ENCODE data around the gene GAGE12H.
"Not testable (repeated sequence)": the region's sequence is repeated elsewhere in the genome, so short reads cannot be mapped to it uniquely, and the experiment has no call there.

Gene GAGE12H

GRCh38 chrX:49579649-49580048 is at the start of gene GAGE12H:
TSS of gene GAGE12H (plus strand) at chrX:49579949. CDS start at chrX:49581104, 1,155 bp downstream.
- not testable (repeated sequence) for DNase-seq

- not testable (repeated sequence) for DNase-seq
Observed at GRCh38 chrX:49531877-49532276, 47.9 kb upstream of the GAGE12H start, which contains the start of gene GAGE12C. TSS of gene GAGE12C (plus strand) at chrX:49532177. CDS start at chrX:49533332, 1,155 bp downstream.

DNA sequence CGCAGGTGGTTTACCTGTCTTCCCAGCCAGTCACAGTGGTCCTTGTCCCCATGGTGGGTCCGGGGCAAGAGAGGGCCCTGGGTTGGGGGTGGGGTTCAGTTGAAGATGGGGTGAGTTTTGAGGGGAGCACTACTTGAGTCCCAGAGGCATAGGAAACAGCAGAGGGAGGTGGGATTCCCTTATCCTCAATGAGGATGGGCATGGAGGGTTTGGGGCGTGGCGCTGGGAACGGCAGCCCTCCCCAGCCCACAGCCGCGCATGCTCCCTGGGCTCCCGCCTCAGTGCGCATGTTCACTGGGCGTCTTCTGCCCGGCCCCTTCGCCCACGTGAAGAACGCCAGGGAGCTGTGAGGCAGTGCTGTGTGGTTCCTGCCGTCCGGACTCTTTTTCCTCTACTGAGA is 38.3 kb upstream of the GAGE12H start, which contains the start of gene GAGE12D:
TSS of gene GAGE12D (plus strand) at position 301 of the 400 bp plus-strand sequence. CDS start 1,155 bp downstream, outside the sequence.
- not testable (repeated sequence) for DNase-seq

DNA sequence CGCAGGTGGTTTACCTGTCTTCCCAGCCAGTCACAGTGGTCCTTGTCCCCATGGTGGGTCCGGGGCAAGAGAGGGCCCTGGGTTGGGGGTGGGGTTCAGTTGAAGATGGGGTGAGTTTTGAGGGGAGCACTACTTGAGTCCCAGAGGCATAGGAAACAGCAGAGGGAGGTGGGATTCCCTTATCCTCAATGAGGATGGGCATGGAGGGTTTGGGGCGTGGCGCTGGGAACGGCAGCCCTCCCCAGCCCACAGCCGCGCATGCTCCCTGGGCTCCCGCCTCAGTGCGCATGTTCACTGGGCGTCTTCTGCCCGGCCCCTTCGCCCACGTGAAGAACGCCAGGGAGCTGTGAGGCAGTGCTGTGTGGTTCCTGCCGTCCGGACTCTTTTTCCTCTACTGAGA is 28.8 kb upstream of the GAGE12H start, which contains the start of gene GAGE12E:
TSS of gene GAGE12E (plus strand) at position 301 of the 400 bp plus-strand sequence. CDS start 1,155 bp downstream, outside the sequence.
- not testable (repeated sequence) for DNase-seq

DNA sequence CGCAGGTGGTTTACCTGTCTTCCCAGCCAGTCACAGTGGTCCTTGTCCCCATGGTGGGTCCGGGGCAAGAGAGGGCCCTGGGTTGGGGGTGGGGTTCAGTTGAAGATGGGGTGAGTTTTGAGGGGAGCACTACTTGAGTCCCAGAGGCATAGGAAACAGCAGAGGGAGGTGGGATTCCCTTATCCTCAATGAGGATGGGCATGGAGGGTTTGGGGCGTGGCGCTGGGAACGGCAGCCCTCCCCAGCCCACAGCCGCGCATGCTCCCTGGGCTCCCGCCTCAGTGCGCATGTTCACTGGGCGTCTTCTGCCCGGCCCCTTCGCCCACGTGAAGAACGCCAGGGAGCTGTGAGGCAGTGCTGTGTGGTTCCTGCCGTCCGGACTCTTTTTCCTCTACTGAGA is 19.2 kb upstream of the GAGE12H start, which contains the start of gene GAGE12F:
TSS of gene GAGE12F (plus strand) at position 301 of the 400 bp plus-strand sequence. CDS start 1,155 bp downstream, outside the sequence.
- DNase-seq: not testable (repeated sequence)

- not testable (repeated sequence) for DNase-seq
Observed at GRCh38 chrX:49568728-49569127, 11.0 kb upstream of the GAGE12H start.

GRCh38 chrX:49569152-49569551 is 10.6 kb upstream of the GAGE12H start:
- not testable (repeated sequence) for DNase-seq

GRCh38 chrX:49570100-49570499 is 9.6 kb upstream of the GAGE12H start, which contains the start of gene GAGE12G:
TSS of gene GAGE12G (plus strand) at chrX:49570400. CDS start at chrX:49571555, 1,155 bp downstream.
- not testable (repeated sequence) for DNase-seq

DNA sequence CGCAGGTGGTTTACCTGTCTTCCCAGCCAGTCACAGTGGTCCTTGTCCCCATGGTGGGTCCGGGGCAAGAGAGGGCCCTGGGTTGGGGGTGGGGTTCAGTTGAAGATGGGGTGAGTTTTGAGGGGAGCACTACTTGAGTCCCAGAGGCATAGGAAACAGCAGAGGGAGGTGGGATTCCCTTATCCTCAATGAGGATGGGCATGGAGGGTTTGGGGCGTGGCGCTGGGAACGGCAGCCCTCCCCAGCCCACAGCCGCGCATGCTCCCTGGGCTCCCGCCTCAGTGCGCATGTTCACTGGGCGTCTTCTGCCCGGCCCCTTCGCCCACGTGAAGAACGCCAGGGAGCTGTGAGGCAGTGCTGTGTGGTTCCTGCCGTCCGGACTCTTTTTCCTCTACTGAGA is 9.4 kb downstream of the GAGE12H start, which contains the start of gene GAGE2A:
TSS of gene GAGE2A (plus strand) at position 301 of the 400 bp plus-strand sequence. CDS start 1,155 bp downstream, outside the sequence.
- DNase-seq: not testable (repeated sequence)

DNA sequence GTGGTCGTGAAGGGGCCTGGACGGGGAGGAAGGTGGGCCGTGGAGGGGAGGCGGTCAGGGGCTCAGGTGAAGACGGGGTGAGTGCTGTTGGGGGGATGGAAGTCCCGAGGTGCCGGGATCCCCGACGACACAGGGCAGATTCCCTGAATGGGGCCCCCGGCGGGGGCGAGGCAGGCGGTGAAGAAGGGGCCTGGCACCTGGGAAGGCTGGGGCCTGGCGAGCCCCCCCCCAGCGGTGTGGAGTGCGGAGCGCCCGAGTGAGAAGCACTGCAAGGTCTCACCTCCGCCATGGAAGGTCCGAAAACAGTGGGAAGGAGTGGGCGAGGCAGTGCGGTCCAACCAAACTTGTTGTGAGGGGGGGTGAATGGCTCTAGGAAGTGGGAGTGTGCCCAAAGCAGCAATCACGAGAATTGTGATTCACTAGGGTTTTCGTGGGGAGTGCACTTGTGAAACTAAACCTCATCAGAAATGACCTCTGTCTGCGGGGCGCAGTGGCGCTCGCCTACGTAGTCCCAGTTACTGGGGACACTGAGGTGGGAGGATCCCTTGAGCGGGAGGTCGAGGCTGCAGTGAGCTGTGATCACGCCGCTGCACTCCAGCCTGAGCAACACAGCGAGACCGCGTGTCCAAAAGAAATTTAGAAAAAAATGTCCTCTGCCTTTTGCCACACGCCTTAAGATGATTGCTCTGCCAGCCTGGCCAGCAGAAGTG is 10.2 kb downstream of the GAGE12H start:
- not testable (repeated sequence) for DNase-seq

GRCh38 chrX:49590488-49590887 is 10.7 kb downstream of the GAGE12H start:
- not testable (repeated sequence) for DNase-seq

- not testable (repeated sequence) for DNase-seq
Observed at GRCh38 chrX:49598720-49599119, 19.0 kb downstream of the GAGE12H start, which contains the start of gene GAGE1. TSS of gene GAGE1 (plus strand) at chrX:49599020. CDS start at chrX:49600175, 1,155 bp downstream.

GRCh38 chrX:49610718-49611310 is 31.1 kb downstream of the GAGE12H start:
- DNase-seq: no peak

DNA sequence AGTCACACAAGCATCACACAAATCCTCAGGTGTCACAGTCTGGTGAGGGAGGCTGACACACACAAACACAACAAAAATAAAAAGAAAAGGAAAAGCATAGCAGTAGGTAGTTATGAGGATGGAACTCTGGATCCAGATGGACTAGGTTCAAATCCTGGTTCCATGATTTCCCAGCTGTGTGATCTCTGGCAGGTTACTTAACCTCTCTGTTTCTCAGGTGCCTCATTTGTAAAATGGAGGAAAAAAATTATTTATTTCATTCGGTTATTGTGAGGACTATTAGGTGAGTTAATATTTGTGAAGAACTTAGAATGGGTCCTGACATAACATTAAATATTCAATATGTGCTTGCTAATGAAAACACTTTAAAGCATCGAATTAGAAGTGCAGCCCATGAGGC is 38.8 kb downstream of the GAGE12H start:
- no peak for DNase-seq

DNA sequence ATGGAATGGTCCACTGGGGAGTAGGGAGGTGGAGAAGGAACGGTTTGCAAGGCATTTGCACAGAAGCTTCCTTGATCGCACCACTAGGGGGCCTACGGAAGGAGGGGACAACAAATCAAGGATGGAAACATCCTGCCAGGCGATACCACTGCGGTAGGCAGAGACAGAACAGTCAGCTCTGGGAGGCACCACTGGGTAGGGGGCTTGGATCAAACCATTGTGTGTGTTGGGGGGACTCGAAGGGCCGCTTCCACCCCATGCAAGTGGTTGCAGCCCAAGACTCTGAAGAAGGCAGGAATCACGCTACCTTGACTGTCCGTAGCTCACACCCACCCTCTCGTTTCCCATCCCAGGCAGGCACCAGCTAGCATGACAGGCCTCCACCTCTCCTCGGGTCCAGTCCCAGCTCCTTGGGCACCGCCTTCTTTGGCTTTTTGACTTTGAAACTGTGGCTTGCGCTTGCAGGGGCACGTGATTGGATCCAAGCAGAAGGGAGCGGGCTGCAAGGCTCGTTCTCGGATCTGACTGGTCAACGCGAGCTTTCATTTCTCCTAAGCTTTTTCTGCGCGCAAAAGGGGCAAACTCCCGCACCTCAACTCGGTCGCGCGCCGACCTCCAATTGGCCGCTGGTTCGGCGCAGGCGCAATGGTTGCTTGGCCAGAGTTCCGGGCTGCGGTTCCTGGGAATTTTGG is 47.5 kb downstream of the GAGE12H start:
- no peak for DNase-seq

Measured in NCI-H1417 treated with DMSO at 0.1 percent for 48 hours (cell line).